Naive B cell (primary cell): ENCODE measurements around the gene CNOT3. TPM values are rescaled to one million over a fixed set of nuclear protein-coding genes. Genes with fewer than 3 reads are reported as not detected.

Experiments
- ATAC-seq, 2 donors: fragments of 150-1000 bp; cut with Tn5 transposase; 2 replicates each; pipeline ENCODE4 v1.10.0; 2021; ENCODE audit warnings: low read depth in 2 of 2, mild to moderate bottlenecking in 2 of 2, moderate library complexity in 2 of 2
- DNase-seq: peaks from one replicate; pipeline ENCODE4 v3.0.0; 2022
- H3K27ac Mint-ChIP-seq, 6 donors: one replicate each; pipeline ENCODE4 v1.8.0; 2020 to 2022; ENCODE audit warnings: mild to moderate bottlenecking in 6 of 6, mixed read lengths in 6 of 6, moderate library complexity in 5 of 6, inconsistent platforms in 2 of 6
- H3K27me3 Mint-ChIP-seq, 3 donors: one replicate each; pipeline ENCODE4 v1.8.0; 2021 to 2022; ENCODE audit warnings: mixed read lengths in 3 of 3, mild to moderate bottlenecking in 1 of 3
- H3K36me3 Mint-ChIP-seq, 2 donors: one replicate each; pipeline ENCODE4 v1.8.0; 2020 to 2022; ENCODE audit warnings: mixed read lengths in 2 of 2, inconsistent platforms in 1 of 2, mild to moderate bottlenecking in 1 of 2
- H3K4me1 Mint-ChIP-seq, 3 donors: one replicate each; pipeline ENCODE4 v1.8.0; 2020 to 2022; ENCODE audit warnings: mixed read lengths in 3 of 3, inconsistent platforms in 1 of 3, mild to moderate bottlenecking in 1 of 3, moderate library complexity in 1 of 3
- H3K4me3 Mint-ChIP-seq, 8 donors: one replicate each; pipeline ENCODE4 v1.8.0; 2020 to 2022; ENCODE audit warnings: mild to moderate bottlenecking in 8 of 8, mixed read lengths in 8 of 8, moderate library complexity in 8 of 8, inconsistent platforms in 2 of 8
- H3K9me3 Mint-ChIP-seq, 7 donors: one replicate each; pipeline ENCODE4 v1.8.0; 2020 to 2022; ENCODE audit warnings: mixed read lengths in 7 of 7, mild to moderate bottlenecking in 5 of 7, inconsistent platforms in 2 of 7, moderate library complexity in 1 of 7
- polyA plus RNA-seq, 6 donors: library from polyadenylated mRNA; unstranded; fragments of 300-500 nt; fragmentation: Illumina TruSeq; gene quantifications; one replicate each; pipeline ENCODE4 v1.2.3, GENCODE V29; 2021; ENCODE audit warnings: low read depth in 6 of 6

CNOT3 gene
- polyA plus RNA-seq, 6 donors from 2014 or later = 2.7 to 12.9 (median 6.9) TPM

DNA sequence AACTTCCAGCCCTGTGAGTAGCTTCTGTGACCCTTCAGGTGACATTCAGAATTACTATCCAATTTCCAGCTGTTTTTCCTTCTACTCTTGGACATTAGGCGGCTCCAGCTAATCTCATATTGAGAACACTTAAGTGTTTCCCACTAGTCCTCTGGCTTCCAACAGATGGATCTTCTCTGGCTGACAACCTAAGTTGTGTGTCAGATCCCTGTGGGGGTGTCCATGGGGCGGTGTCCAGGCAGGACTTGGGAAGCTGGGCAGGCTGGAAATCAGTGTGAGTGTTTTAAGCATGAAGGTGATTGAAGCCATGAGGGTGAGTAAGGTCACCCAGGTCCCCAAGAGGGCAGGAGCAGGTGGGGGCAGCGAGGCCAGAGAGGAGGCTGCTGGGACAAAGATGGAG, 10.1 kb downstream of the CNOT3 start:
- Mint-ChIP-seq H3K4me1 (peaks cover 2 to 29% (median 18%) of the 10 kb centered on the region in 3 donors), H3K9me3 (no peaks in the 10 kb centered on the region), H3K4me3 (no peak overlapping the region), H3K27ac (no peak overlapping the region), H3K27me3 (no peaks in the 10 kb centered on the region), H3K36me3 (peaks cover 6 to 51% of the 10 kb centered on the region in 2 donors)
- no peak for DNase-seq
- ATAC-seq = no peak

DNA sequence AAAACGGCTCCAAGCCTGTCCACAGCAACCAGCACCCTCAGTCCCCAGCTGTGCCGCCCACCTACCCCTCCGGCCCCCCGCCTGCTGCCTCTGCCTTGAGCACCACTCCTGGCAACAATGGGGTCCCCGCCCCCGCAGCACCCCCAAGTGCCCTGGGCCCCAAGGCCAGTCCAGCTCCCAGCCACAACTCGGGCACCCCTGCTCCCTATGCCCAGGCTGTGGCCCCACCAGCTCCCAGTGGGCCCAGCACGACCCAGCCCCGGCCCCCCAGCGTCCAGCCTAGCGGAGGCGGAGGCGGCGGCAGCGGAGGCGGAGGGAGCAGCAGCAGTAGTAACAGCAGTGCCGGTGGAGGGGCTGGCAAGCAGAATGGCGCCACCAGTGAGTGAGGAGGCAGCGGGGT, 10.6 kb downstream of the CNOT3 start:
- Mint-ChIP-seq H3K4me3 (no peak overlapping the region), H3K4me1 (peaks cover 2 to 26% (median 18%) of the 10 kb centered on the region in 3 donors), H3K27ac (no peak overlapping the region), H3K36me3 (peaks cover 6 to 51% of the 10 kb centered on the region in 2 donors), H3K9me3 (no peaks in the 10 kb centered on the region), H3K27me3 (no peaks in the 10 kb centered on the region)
- no peak for ATAC-seq
- no peak for DNase-seq

- H3K4me3 Mint-ChIP-seq = no peak overlapping the region
Measured at GRCh38 chr19:54149021-54149812, 11.7 kb downstream of the CNOT3 start.

GRCh38 chr19:54151362-54152035, 13.9 kb downstream of the CNOT3 start:
- peaks cover 4 to 14% (median 14%) of the 10 kb centered on the region in 3 donors for H3K4me1 Mint-ChIP-seq
- no peaks in the 10 kb centered on the region for H3K27me3 Mint-ChIP-seq
- peak overlapping the region in 1 of 8 donors; percentile 60 for H3K4me3 Mint-ChIP-seq
- no peaks in the 10 kb centered on the region for H3K9me3 Mint-ChIP-seq
- peaks cover 0 to 34% of the 10 kb centered on the region in 2 donors for H3K36me3 Mint-ChIP-seq
- no peak for ATAC-seq
- no peak for DNase-seq
- H3K27ac Mint-ChIP-seq = no peak overlapping the region

More at GRCh38 chr19:54149021-54149812, 11.7 kb downstream of the CNOT3 start:
- peak overlapping the region in 2 of 6 donors; percentile 78 to 87 for H3K27ac Mint-ChIP-seq
- H3K4me1 Mint-ChIP-seq = peaks cover 2 to 20% (median 19%) of the 10 kb centered on the region in 3 donors
- H3K36me3 Mint-ChIP-seq = peaks cover 6 to 48% of the 10 kb centered on the region in 2 donors
- no peaks in the 10 kb centered on the region for H3K9me3 Mint-ChIP-seq
- ATAC-seq (no peak), DNase-seq (no peak)
- H3K27me3 Mint-ChIP-seq = no peaks in the 10 kb centered on the region

- Mint-ChIP-seq H3K4me3 (peak overlapping the region in 1 of 8 donors; percentile 15), H3K4me1 (peaks cover 7 to 21% (median 21%) of the 10 kb centered on the region in 3 donors), H3K27me3 (no peaks in the 10 kb centered on the region), H3K36me3 (peaks cover 0 to 34% of the 10 kb centered on the region in 2 donors), H3K9me3 (no peaks in the 10 kb centered on the region), H3K27ac (peak overlapping the region in 1 of 6 donors; percentile 12)
- no peak for DNase-seq
- no peak for ATAC-seq
Measured at GRCh38 chr19:54152267-54152666, 14.7 kb downstream of the CNOT3 start.

GRCh38 chr19:54152878-54153524, 15.4 kb downstream of the CNOT3 start:
- Mint-ChIP-seq H3K4me1 (peaks cover 12 to 22% (median 21%) of the 10 kb centered on the region in 3 donors), H3K36me3 (peaks cover 0 to 34% of the 10 kb centered on the region in 2 donors), H3K27me3 (no peaks in the 10 kb centered on the region), H3K9me3 (no peaks in the 10 kb centered on the region), H3K4me3 (no peak overlapping the region), H3K27ac (peak overlapping the region in 2 of 6 donors; percentile 22 to 54)
- ATAC-seq = no peak
- no peak for DNase-seq

DNA sequence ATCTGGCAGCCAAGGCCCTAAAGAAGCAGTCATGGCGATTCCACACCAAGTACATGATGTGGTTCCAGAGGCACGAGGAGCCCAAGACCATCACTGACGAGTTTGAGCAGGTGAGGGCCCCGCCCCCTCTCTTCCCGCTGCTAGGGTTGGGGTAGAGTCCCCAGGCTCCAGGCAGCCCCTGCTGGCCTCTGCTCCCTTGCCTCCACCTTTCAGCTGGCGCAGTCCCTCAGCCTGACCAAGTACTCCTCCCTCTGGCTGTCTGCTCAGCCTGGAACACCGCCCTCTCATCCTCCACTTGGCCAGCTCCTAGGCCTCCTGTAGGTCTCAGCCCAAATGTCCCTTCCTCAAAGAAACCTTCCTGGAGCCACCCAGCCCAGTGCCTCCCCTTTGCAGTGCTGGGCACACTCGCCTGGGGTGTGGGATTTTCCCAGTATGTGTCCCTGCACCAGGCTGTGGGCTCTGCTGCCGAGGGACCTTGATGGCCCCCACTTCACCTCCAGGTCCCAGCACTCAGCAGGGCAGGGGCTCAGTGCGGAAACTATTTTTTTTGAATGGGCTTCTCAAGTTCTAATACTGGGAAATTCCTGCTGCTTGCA, 16.3 kb downstream of the CNOT3 start:
- Mint-ChIP-seq H3K27ac (peak overlapping the region in 1 of 6 donors; percentile 56), H3K9me3 (no peaks in the 10 kb centered on the region), H3K4me1 (peaks cover 19 to 30% (median 29%) of the 10 kb centered on the region in 3 donors), H3K36me3 (peaks cover 0 to 31% of the 10 kb centered on the region in 2 donors), H3K4me3 (no peak overlapping the region), H3K27me3 (no peaks in the 10 kb centered on the region)
- ATAC-seq (no peak), DNase-seq (no peak)

GRCh38 chr19:54154603-54155345, 17.2 kb downstream of the CNOT3 start:
- H3K4me1 Mint-ChIP-seq = peaks cover 27 to 30% (median 28%) of the 10 kb centered on the region in 3 donors
- peaks cover 0 to 2% (median 0%) of the 10 kb centered on the region in 7 donors for H3K9me3 Mint-ChIP-seq
- H3K27ac Mint-ChIP-seq = peak overlapping the region in 3 of 6 donors; percentile 12 to 57 (median 25)
- ATAC-seq = no peak
- H3K36me3 Mint-ChIP-seq = peaks cover 0 to 21% of the 10 kb centered on the region in 2 donors
- no peak for DNase-seq
- no peak overlapping the region for H3K4me3 Mint-ChIP-seq
- no peaks in the 10 kb centered on the region for H3K27me3 Mint-ChIP-seq

GRCh38 chr19:54155694-54156093, 18.1 kb downstream of the CNOT3 start:
- peak overlapping the region in 2 of 8 donors; percentile 24 to 28 for H3K4me3 Mint-ChIP-seq
- H3K27ac Mint-ChIP-seq = no peak overlapping the region
- H3K36me3 Mint-ChIP-seq = peaks cover 0 to 17% of the 10 kb centered on the region in 2 donors
- H3K9me3 Mint-ChIP-seq = peaks cover 0 to 2% (median 0%) of the 10 kb centered on the region in 7 donors
- no peak for DNase-seq
- no peak for ATAC-seq
- H3K27me3 Mint-ChIP-seq = no peaks in the 10 kb centered on the region
- H3K4me1 Mint-ChIP-seq = peaks cover 33 to 34% (median 34%) of the 10 kb centered on the region in 3 donors

DNA sequence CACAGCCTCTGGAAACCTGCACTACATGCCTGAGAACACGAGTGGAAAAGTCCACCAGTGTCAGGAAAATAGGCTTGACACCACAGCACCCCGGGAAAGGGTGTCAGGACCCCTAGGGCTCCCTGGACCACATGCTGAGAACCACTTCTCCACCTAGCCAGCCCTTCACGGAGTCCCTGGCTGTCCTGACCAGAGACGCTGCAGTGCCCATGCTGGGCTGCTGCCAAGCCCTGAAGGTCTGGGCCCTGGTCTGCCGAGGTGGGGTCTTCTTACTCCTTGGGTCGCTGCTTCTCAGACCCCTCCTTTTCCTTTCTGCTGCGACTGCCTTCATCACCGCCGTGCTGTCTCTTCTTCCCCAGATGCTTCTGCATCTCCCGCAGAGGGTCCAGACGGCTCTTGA, 18.9 kb downstream of the CNOT3 start:
- peak overlapping the region in 1 of 8 donors; percentile 80 for H3K4me3 Mint-ChIP-seq
- H3K27ac Mint-ChIP-seq = peak overlapping the region in 2 of 6 donors; percentile 31 to 55
- peaks cover 38 to 40% (median 40%) of the 10 kb centered on the region in 3 donors for H3K4me1 Mint-ChIP-seq
- ATAC-seq = no peak
- no peak for DNase-seq
- no peaks in the 10 kb centered on the region for H3K27me3 Mint-ChIP-seq
- H3K36me3 Mint-ChIP-seq = peaks cover 0 to 17% of the 10 kb centered on the region in 2 donors
- peaks cover 0 to 2% (median 0%) of the 10 kb centered on the region in 7 donors for H3K9me3 Mint-ChIP-seq

DNA sequence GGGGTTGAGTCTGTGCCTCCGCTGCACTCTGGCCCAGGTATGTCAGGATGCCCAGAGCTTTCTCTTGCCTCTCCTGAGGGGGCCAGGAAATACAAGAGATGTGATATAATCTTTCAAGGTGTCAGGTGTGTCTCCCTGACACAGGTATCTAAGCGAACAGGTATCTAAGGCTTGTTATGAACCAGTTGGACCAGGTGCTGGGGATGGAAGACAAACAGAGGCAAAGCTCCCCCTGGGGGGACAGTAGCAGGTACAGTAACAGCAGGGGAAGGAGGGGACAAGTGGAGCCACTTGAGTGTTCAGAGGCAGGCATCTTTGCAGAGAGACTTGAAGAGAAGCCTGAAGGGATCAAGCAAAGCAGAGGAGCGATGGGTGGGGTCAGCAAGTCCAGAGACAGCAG, 19.4 kb downstream of the CNOT3 start:
- Mint-ChIP-seq H3K36me3 (peaks cover 0 to 17% of the 10 kb centered on the region in 2 donors), H3K4me1 (peaks cover 38 to 45% (median 44%) of the 10 kb centered on the region in 3 donors), H3K9me3 (peaks cover 0 to 2% (median 0%) of the 10 kb centered on the region in 7 donors), H3K27me3 (no peaks in the 10 kb centered on the region), H3K4me3 (peak overlapping the region in 6 of 8 donors; percentile 27 to 84 (median 66)), H3K27ac (peak overlapping the region in 2 of 6 donors; percentile 31 to 55)
- DNase-seq (no peak), ATAC-seq (no peak)

DNA sequence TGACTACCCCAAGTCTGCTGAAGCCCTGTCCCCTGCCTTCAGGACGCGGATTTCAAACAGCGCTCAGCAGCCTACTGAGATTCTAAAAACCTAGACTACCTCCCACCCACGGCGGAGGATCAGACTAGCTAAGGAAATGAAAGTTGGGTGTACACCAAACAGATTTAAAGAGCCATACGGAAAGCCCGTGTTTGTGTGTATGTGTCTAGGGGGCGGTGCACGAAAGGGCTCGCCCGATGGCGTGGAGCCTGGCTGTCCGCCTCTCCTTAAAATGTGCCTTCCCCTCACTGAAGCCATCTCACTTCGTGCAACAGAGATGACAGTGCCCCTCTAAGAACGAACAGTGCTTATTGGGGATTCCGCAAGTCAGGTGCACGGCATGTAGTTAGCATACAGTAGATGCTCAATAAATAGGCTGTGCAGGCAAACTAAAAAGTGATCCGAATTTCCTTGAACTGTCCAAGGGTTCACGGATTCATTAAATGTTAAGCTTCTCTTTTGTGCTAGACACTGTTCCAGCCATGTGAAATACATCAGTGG, 21.3 kb downstream of the CNOT3 start:
- Mint-ChIP-seq H3K36me3 (peaks cover 0 to 7% of the 10 kb centered on the region in 2 donors), H3K27me3 (peaks cover under 1 to 8% (median 3%) of the 10 kb centered on the region in 3 donors), H3K4me1 (peaks cover 43 to 60% (median 55%) of the 10 kb centered on the region in 3 donors), H3K9me3 (peaks cover 0 to 3% (median 0%) of the 10 kb centered on the region in 7 donors), H3K4me3 (peak overlapping the region; percentile 90 to 100 (median 99)), H3K27ac (peak overlapping the region in 5 of 6 donors; percentile 17 to 98 (median 92))
- DNase-seq = no peak
- no peak for ATAC-seq
